Duodenal mucosa (tissue), 2 donors: ENCODE results near the gene MAOA.
"Not testable (repeated sequence)": the region's sequence is repeated elsewhere in the genome, so short reads cannot be mapped to it uniquely, and the experiment has no call there.

Experiments
- H3K27ac ChIP-seq: one replicate; pipeline ENCODE4 v1.7.0; 2013; ENCODE audit warnings: low read depth, low read length
- H3K27me3 ChIP-seq, 2 donors: one replicate each; pipeline ENCODE4 v1.7.0; 2013; ENCODE audit warnings: low read length in 2 of 2, control low read depth in 1 of 2; ENCODE audit not compliant: insufficient read depth in 2 of 2, control insufficient read depth in 1 of 2
- H3K36me3 ChIP-seq, 2 donors: one replicate each; pipeline ENCODE4 v1.7.0; 2013; ENCODE audit warnings: low read length in 2 of 2, control low read depth in 1 of 2; ENCODE audit not compliant: insufficient read depth in 2 of 2, control insufficient read depth in 1 of 2
- H3K4me1 ChIP-seq, 2 donors: one replicate each; pipeline ENCODE4 v1.7.0; 2013; ENCODE audit warnings: low read length in 2 of 2, control low read depth in 1 of 2; ENCODE audit not compliant: insufficient read depth in 2 of 2, control insufficient read depth in 1 of 2
- H3K4me3 ChIP-seq, 2 donors: one replicate each; pipeline ENCODE4 v1.7.0; 2013; ENCODE audit warnings: low read length in 2 of 2, low read depth in 1 of 2
- H3K9ac ChIP-seq, 2 donors: one replicate each; pipeline ENCODE4 v1.7.0; 2013; ENCODE audit warnings: low read length in 2 of 2, low read depth in 1 of 2
- H3K9me3 ChIP-seq, 2 donors: one replicate each; pipeline ENCODE4 v1.7.0; 2013; ENCODE audit warnings: low read length in 2 of 2, control low read depth in 1 of 2; ENCODE audit not compliant: control insufficient read depth in 1 of 2

Gene MAOA

DNA sequence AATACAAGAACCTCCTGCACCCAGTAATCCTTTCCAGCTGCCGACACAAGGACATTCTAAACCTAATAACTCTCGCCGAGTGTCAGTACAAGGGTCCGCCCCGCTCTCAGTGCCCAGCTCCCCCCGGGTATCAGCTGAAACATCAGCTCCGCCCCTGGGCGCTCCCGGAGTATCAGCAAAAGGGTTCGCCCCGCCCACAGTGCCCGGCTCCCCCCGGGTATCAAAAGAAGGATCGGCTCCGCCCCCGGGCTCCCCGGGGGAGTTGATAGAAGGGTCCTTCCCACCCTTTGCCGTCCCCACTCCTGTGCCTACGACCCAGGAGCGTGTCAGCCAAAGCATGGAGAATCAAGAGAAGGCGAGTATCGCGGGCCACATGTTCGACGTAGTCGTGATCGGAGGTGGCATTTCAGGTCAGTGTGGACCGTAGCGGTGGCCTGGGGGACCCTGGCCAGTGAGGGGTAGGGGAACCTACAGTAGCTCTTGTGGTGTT is at the start of gene MAOA:
Gene MAOA (plus strand): TSS at position 295 of the 490 bp plus-strand sequence. CDS start 43 bp downstream, at position 338.
- H3K27me3 ChIP-seq, result no peaks in the 10 kb centered on the region
- H3K4me3 ChIP-seq, result peak within 1 kb of the TSS; percentile 75 to 76
- H3K9ac ChIP-seq, result peak within 1 kb of the TSS; percentile 77 to 86
- no peaks in the 10 kb centered on the region for H3K4me1 ChIP-seq
- H3K9me3 ChIP-seq, result no peaks in the 10 kb centered on the region
- H3K36me3 ChIP-seq, result no peaks in the 10 kb centered on the region
- peak within 1 kb of the TSS; percentile 89 for H3K27ac ChIP-seq

DNA sequence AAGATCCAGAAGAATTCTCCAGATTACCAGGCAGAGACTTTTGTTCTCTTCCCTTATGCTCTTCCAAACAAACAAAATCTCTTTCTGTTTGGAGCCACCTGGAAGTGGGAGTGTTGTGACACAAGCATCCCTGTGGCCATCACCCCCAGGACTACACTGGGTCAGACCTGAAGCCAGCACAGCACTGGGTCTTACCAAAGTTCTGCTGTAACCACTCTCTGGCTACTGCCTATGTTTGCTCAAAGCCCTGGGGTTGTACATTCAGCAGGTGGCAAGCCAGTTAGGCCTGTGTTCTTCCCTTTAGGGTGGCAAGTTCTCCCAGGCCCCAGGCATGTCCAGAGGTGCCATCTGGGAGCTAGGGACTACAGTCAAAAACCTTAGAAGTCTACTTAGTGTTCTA is 43.7 kb upstream of the MAOA start:
- no peaks in the 10 kb centered on the region for H3K27me3 ChIP-seq
- no peak overlapping the region for H3K4me3 ChIP-seq
- no peaks in the 10 kb centered on the region for H3K4me1 ChIP-seq
- H3K36me3 ChIP-seq, result no peaks in the 10 kb centered on the region
- no peak overlapping the region for H3K27ac ChIP-seq
- H3K9ac ChIP-seq, result no peak overlapping the region
- H3K9me3 ChIP-seq, result no peaks in the 10 kb centered on the region

GRCh38 chrX:43615660-43616059 is 40.4 kb upstream of the MAOA start:
- no peaks in the 10 kb centered on the region for H3K9me3 ChIP-seq
- H3K4me1 ChIP-seq, result no peaks in the 10 kb centered on the region
- no peak overlapping the region for H3K4me3 ChIP-seq
- no peaks in the 10 kb centered on the region for H3K27me3 ChIP-seq
- no peak overlapping the region for H3K27ac ChIP-seq
- H3K36me3 ChIP-seq, result no peaks in the 10 kb centered on the region
- H3K9ac ChIP-seq, result no peak overlapping the region

- no peaks in the 10 kb centered on the region for H3K27me3 ChIP-seq
- H3K27ac ChIP-seq, result no peak overlapping the region
- no peak overlapping the region for H3K4me3 ChIP-seq
- H3K9ac ChIP-seq, result no peak overlapping the region
- H3K9me3 ChIP-seq, result no peaks in the 10 kb centered on the region
- no peaks in the 10 kb centered on the region for H3K36me3 ChIP-seq
- H3K4me1 ChIP-seq, result no peaks in the 10 kb centered on the region
Observed at GRCh38 chrX:43618366-43619205, 37.5 kb upstream of the MAOA start.

DNA sequence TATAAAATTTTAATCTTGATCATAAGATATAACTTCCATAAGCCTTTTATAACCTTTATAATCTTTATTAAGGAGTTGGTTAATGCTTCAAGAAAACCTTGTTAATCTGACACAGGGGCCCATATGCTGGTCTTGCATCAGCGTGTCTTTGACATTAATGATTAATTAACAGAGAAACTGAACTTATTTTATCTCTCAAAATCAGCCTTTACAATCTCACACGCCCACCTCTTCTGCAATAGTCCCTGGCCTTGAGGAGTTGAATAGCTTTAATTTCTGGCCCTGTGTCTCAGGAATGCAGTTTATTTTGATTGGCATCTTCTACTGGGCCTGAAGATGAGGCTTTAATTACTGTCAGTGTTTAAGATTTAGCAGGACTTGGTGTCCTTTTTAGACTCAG is 36.2 kb upstream of the MAOA start:
- H3K27me3 ChIP-seq, H3K4me1 ChIP-seq: not testable (repeated sequence)

GRCh38 chrX:43627147-43627546 is 29.0 kb upstream of the MAOA start:
- Histone ChIP-seq H3K4me1 (peaks cover 0 to 4% of the 10 kb centered on the region in 2 donors), H3K36me3 (no peaks in the 10 kb centered on the region), H3K27ac (no peak overlapping the region), H3K4me3 (no peak overlapping the region), H3K9ac (no peak overlapping the region), H3K27me3 (no peaks in the 10 kb centered on the region), H3K9me3 (no peaks in the 10 kb centered on the region)

More for the DNA sequence above, 36.2 kb upstream of the MAOA start:
- H3K9me3 ChIP-seq, H3K36me3 ChIP-seq, H3K9ac ChIP-seq, H3K4me3 ChIP-seq, H3K27ac ChIP-seq: not testable (repeated sequence)

DNA sequence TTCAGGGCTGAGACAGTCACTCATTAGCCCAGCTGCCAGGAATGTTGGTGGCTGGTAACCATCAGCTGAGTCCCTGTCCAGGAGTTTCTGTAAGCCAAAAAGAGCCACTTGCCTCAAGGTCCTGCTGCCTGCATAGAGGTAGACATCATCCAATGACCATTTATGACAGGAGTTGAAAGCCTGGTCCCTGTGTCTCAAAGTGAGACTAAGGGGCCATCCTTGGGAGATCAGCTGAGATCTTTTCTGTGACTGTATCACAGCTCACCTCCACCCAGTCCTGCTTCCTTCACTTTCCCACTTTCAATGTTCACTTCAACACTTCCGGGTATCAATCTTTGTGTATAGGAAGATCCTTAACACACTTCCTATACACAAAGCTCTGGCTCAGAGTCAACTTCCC is 28.4 kb upstream of the MAOA start:
- H3K27ac ChIP-seq, result no peak overlapping the region
- H3K4me1 ChIP-seq, result peaks cover 0 to 4% of the 10 kb centered on the region in 2 donors
- no peaks in the 10 kb centered on the region for H3K36me3 ChIP-seq
- no peaks in the 10 kb centered on the region for H3K9me3 ChIP-seq
- no peaks in the 10 kb centered on the region for H3K27me3 ChIP-seq
- no peak overlapping the region for H3K4me3 ChIP-seq
- no peak overlapping the region for H3K9ac ChIP-seq

DNA sequence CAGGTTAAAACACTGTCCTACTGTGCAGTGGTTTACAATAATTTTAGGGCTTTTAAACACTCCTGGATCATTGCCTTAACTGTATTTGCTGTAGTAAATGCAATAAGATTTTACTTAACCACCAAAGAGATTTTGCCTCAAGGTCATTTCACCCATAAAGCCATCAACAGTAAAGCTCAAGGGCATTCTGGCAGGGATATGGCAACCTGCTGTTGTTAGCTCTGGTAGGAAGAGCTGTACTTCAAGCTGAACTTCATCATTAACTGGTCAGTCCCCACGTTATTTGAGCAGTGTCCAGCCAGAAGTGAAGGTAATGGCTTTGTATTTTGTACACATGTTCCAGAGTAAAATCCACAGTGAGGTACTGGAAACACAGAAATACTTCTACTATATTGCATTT is 26.9 kb upstream of the MAOA start:
- no peak overlapping the region for H3K9ac ChIP-seq
- H3K27ac ChIP-seq, result no peak overlapping the region
- H3K4me1 ChIP-seq, result peaks cover 0 to 4% of the 10 kb centered on the region in 2 donors
- no peaks in the 10 kb centered on the region for H3K9me3 ChIP-seq
- no peaks in the 10 kb centered on the region for H3K36me3 ChIP-seq
- no peak overlapping the region for H3K4me3 ChIP-seq
- no peaks in the 10 kb centered on the region for H3K27me3 ChIP-seq

DNA sequence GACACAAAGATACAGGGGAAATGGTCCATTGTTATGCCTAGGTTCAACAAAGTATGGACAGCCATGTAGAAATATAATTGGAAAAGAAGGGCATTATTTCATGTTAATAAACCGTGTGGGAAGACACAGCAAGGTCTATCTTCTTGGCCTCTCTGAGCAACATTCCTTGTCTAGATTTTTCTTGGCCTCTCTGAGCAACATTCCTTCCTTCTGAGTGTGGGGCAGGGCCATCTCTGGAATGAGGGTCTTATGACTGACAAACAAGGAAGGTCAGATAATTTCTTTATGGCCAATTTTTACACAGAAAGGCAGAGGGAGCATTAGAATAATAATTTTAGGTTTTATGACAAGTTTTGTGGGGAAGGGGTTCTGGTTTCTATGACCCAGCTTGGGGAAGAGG is 24.3 kb upstream of the MAOA start:
- no peaks in the 10 kb centered on the region for H3K4me1 ChIP-seq

GRCh38 chrX:43633081-43633480 is 23.0 kb upstream of the MAOA start:
- Histone ChIP-seq H3K27me3 (no peaks in the 10 kb centered on the region), H3K9ac (no peak overlapping the region), H3K4me3 (no peak overlapping the region), H3K27ac (no peak overlapping the region), H3K4me1 (no peaks in the 10 kb centered on the region), H3K9me3 (no peaks in the 10 kb centered on the region), H3K36me3 (no peaks in the 10 kb centered on the region)

More for the DNA sequence above, 24.3 kb upstream of the MAOA start:
- H3K9ac ChIP-seq, result no peak overlapping the region
- no peak overlapping the region for H3K27ac ChIP-seq
- H3K4me3 ChIP-seq, result no peak overlapping the region
- no peaks in the 10 kb centered on the region for H3K36me3 ChIP-seq
- no peaks in the 10 kb centered on the region for H3K9me3 ChIP-seq
- no peaks in the 10 kb centered on the region for H3K27me3 ChIP-seq
